HEK293T (cell line): Measurements from ENCODE around the gene FAM114A1.

ENCODE experiments used
- ARNT ChIP-seq: fragments of 450-650 bp; IDR thresholded peaks from 2 replicates; pipeline ENCODE4 v1.6.1; 2017; ENCODE audit warnings: mild to moderate bottlenecking
- BHLHE40 ChIP-seq: fragments of 450-650 bp; IDR thresholded peaks from 2 replicates; pipeline ENCODE4 v1.6.1; 2016; ENCODE audit warnings: mild to moderate bottlenecking, moderate library complexity, borderline replicate concordance
- FOXA1 ChIP-seq: fragments of 450-650 bp; IDR thresholded peaks from 2 replicates; pipeline ENCODE4 v1.6.1; 2016; ENCODE audit warnings: mild to moderate bottlenecking
- FOXK2 ChIP-seq: fragments of 450-650 bp; IDR thresholded peaks from 2 replicates; pipeline ENCODE4 v1.6.1; 2016; ENCODE audit warnings: mild to moderate bottlenecking
- FOXM1 ChIP-seq: fragments of 450-650 bp; IDR thresholded peaks from 2 replicates; pipeline ENCODE4 v1.6.1; 2017; ENCODE audit warnings: mild to moderate bottlenecking, borderline replicate concordance
- HDGF ChIP-seq: fragments of 450-650 bp; IDR thresholded peaks from 2 replicates; pipeline ENCODE4 v1.6.1; 2017; ENCODE audit warnings: antibody characterized with exemption, borderline replicate concordance
- LEF1 ChIP-seq: fragments of 450-650 bp; IDR thresholded peaks from 2 replicates; pipeline ENCODE4 v1.6.1; 2017; ENCODE audit warnings: mild to moderate bottlenecking, borderline replicate concordance
- NFRKB ChIP-seq: fragments of 450-650 bp; IDR thresholded peaks from 2 replicates; pipeline ENCODE4 v1.6.1; 2016; ENCODE audit warnings: mild to moderate bottlenecking, moderate library complexity
- PKNOX1 ChIP-seq: fragments of 450-650 bp; IDR thresholded peaks from 2 replicates; pipeline ENCODE4 v1.6.1; 2016
- SP1 ChIP-seq: fragments of 450-650 bp; IDR thresholded peaks from 2 replicates; pipeline ENCODE4 v1.6.1; 2017
- SUZ12 ChIP-seq: fragments of 450-650 bp; IDR thresholded peaks from 2 replicates; pipeline ENCODE4 v1.6.1; 2016; ENCODE audit warnings: mild to moderate bottlenecking
- TARDBP ChIP-seq: fragments of 450-650 bp; IDR thresholded peaks from 2 replicates; pipeline ENCODE4 v1.6.1; 2016
- ZNF384 ChIP-seq: fragments of 450-650 bp; IDR thresholded peaks from 2 replicates; pipeline ENCODE4 v1.6.1; 2016

GRCh38 chr4:38980903-38981676 lies 113.5 kb downstream of the FAM114A1 start:
- TF ChIP-seq FOXM1 (no peak), NFRKB (no peak), TARDBP (no peak), FOXK2 (no peak), SUZ12 (no peak), PKNOX1 (no peak), HDGF (no peak), BHLHE40 (no peak), SP1 (no peak), ARNT (no peak), LEF1 (no peak), FOXA1 (no peak), ZNF384 (no peak)
